ENCODE measurements around the gene SUSD3. TPM values are rescaled to one million over a fixed set of nuclear protein-coding genes. Genes with fewer than 3 reads are reported as not detected.

Gene SUSD3
- total RNA-seq, 2 experiments from 2014 or later, result 34.6 to 36.7 TPM

DNA sequence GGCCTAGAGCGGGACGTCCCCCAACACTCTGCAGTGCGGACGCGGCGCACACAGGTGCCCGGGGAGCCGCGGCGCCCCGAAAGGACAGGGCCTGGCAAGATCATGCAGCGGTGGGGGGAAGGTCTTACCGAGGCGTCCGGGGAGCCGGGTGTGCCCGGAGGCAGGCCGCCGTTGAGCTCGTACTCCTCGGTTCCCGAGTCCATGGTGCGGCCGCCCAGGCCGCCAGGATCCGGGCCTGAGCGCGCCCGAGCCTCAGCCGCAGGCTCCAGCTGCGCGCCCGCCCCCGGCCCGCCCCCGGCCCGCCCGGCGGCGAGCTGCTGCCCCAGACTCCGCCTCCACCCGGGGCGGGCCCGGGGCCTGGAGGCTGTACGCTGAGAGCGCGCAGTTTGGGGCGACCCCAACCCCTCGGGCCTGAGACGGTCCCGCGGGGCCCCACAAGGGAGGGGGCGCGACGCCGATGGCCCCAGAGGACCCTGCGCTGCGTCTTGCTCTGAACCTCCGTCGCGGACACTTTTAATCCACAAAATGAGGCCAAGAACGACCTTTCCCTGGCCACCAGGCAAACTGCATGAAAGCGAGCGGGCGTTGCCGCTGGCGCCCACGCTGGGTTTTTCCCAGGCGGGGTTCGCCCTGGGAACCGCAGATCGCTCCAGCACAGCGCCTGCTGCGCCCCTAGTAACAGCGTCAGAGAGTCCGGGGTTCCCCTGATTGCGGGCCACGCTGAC is 75.7 kb downstream of the SUSD3 start, which contains the start of gene NINJ1:
Gene NINJ1 (minus strand): TSS at position 237 of the 725 bp plus-strand sequence. CDS start 34 bp downstream, at position 203.
- POLR2A ChIA-PET, result interaction anchor here (0.6 to 3.0 kb wide), 16 partner anchors 8 to 179 kb away, joined by 3 to 19 read pairs (median 4); partner anchors contain the start of gene CARD19
- H3K27ac Mint-ChIP-seq, result peak within 1 kb of the TSS; percentile 93

More for the DNA sequence above, 75.7 kb downstream of the SUSD3 start, which contains the start of gene NINJ1:
- peaks cover 27% of the 10 kb centered on the region for H3K36me3 Mint-ChIP-seq (ENCODE audit: low read depth)
- DNase-seq (peak; percentile 95), ATAC-seq (peak; percentile 79)
- TF ChIP-seq, protein P1, sequence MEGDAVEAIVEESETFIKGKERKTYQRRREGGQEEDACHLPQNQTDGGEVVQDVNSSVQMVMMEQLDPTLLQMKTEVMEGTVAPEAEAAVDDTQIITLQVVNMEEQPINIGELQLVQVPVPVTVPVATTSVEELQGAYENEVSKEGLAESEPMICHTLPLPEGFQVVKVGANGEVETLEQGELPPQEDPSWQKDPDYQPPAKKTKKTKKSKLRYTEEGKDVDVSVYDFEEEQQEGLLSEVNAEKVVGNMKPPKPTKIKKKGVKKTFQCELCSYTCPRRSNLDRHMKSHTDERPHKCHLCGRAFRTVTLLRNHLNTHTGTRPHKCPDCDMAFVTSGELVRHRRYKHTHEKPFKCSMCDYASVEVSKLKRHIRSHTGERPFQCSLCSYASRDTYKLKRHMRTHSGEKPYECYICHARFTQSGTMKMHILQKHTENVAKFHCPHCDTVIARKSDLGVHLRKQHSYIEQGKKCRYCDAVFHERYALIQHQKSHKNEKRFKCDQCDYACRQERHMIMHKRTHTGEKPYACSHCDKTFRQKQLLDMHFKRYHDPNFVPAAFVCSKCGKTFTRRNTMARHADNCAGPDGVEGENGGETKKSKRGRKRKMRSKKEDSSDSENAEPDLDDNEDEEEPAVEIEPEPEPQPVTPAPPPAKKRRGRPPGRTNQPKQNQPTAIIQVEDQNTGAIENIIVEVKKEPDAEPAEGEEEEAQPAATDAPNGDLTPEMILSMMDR (IDR thresholded peaks at IDR 0.05), result no peak
- H3K9me3 Mint-ChIP-seq, result peaks cover 2% of the 10 kb centered on the region
- intact Hi-C loops (cut with micrococcal nuclease), result loop anchor here (5.0 kb wide), 1 partner anchor 37 kb away; the partner anchor contains the start of gene CARD19
- CTCF ChIA-PET, result interaction anchor here (1.0 to 1.3 kb wide), 3 partner anchors 14 to 26 kb away, joined by 3 to 10 read pairs (median 3); no protein-coding TSS in a partner anchor
- H3K4me3 Mint-ChIP-seq, result peak within 1 kb of the TSS; percentile 91
- peaks cover 59% of the 10 kb centered on the region for H3K4me1 Mint-ChIP-seq (ENCODE audit: low read depth)
- H3K27me3 Mint-ChIP-seq, result no peaks in the 10 kb centered on the region

Other genes starting within 250 kb of the SUSD3 start
- gene ZNF484, start 180.7 kb upstream of the SUSD3 start, total RNA-seq, result 1 to 10 TPM; 5.8 to 6.2 TPM
- gene FGD3, start 111.2 kb upstream of the SUSD3 start, total RNA-seq, result 10 to 100 TPM; 41.6 to 43.5 TPM
- gene CARD19, start 37.5 kb downstream of the SUSD3 start, total RNA-seq, result 10 to 100 TPM; 42.9 to 43.4 TPM
- 100 to 1,000 TPM; 118 to 120 TPM for gene NINJ1, start 75.5 kb downstream of the SUSD3 start, total RNA-seq
- 1 to 10 TPM; 1.7 to 2.8 TPM for gene WNK2, start 125.4 kb downstream of the SUSD3 start, total RNA-seq

Data from activated CD8-positive, alpha-beta T cell treated with anti-CD3 and anti-CD28 coated beads for 36 hours (primary cell).